Measurements from ENCODE around the gene EDC4.
A peak's percentile ranks its signal among the peaks of the same experiment; 100 is the strongest.

Gene EDC4

GRCh38 chr16:67892375-67892774 is 19.5 kb downstream of the EDC4 start:
- Histone ChIP-seq H3K4me2 (ENCODE audit: insufficient read depth, low read length, poor library complexity, severe bottlenecking) (no peak overlapping the region), H3K4me3 (ENCODE audit: low read length in 2 of 2) (peak overlapping the region in 1 of 2 donors; percentile 100), H3K36me3 (replicated peaks in 1 of 2; ENCODE audit: control insufficient read depth in 2 of 2, insufficient read depth in 2 of 2, low read length in 2 of 2) (no peaks in the 10 kb centered on the region), H3K18ac (ENCODE audit: low read length) (no peak overlapping the region), H3K14ac (ENCODE audit: low read length) (no peak overlapping the region), H2BK12ac (ENCODE audit: low read length) (no peak overlapping the region), H3K27ac (replicated peaks; ENCODE audit: low read length) (no peak overlapping the region), H3K4me1 (ENCODE audit: control insufficient read depth in 2 of 2, insufficient read depth in 1 of 2, low read depth in 1 of 2, low read length in 2 of 2) (peaks cover 1 to 11% of the 10 kb centered on the region in 2 donors), H2BK5ac (ENCODE audit: low read length) (no peak overlapping the region), H4K8ac (ENCODE audit: low read depth, low read length) (no peak overlapping the region), H3K23ac (ENCODE audit: low read depth, low read length, poor library complexity) (no peak overlapping the region), H4K91ac (ENCODE audit: low read depth, low read length, poor library complexity) (no peak overlapping the region), H3K79me1 (ENCODE audit: low read depth, low read length) (peaks cover 11% of the 10 kb centered on the region), H2BK15ac (ENCODE audit: low read length) (no peak overlapping the region), H2AK5ac (ENCODE audit: low read depth, low read length) (no peak overlapping the region), H3K9ac (ENCODE audit: low read depth, low read length, poor library complexity) (no peak overlapping the region), H3K9me3 (replicated peaks in 1 of 2; ENCODE audit: control insufficient read depth in 2 of 2, insufficient read depth in 1 of 2, low read depth in 1 of 2, low read length in 2 of 2) (no peaks in the 10 kb centered on the region), H3K4ac (ENCODE audit: low read length) (no peak overlapping the region), H2AFZ (ENCODE audit: low read length) (peak overlapping the region; percentile 76), H3K27me3 (ENCODE audit: control insufficient read depth in 3 of 3, insufficient read depth in 3 of 3, low read depth in 1 of 3, low read length in 3 of 3) (no peaks in the 10 kb centered on the region), H2BK120ac (ENCODE audit: low read depth, low read length) (no peak overlapping the region)
- WGBS, 2 donors (ENCODE audit: extremely low coverage in 2 of 2, insufficient read length in 2 of 2, insufficient replicate concordance in 1 of 2), result no CpG with 5 or more reads among the region's 5 CpGs
- DNase-seq (ENCODE audit: low spot score), result no peak

GRCh38 chr16:67892899-67893742 is 20.3 kb downstream of the EDC4 start, which contains the start of gene PSKH1:
TSS of gene PSKH1 (plus strand) at chr16:67893254. CDS start at chr16:67908750, 15,496 bp downstream.
- Histone ChIP-seq H3K27ac (replicated peaks; ENCODE audit: low read length) (no peak within 1 kb of the TSS), H3K4me2 (ENCODE audit: insufficient read depth, low read length, poor library complexity, severe bottlenecking) (peak within 1 kb of the TSS; percentile 96), H2BK15ac (ENCODE audit: low read length) (no peak within 1 kb of the TSS), H3K14ac (ENCODE audit: low read length) (peak within 1 kb of the TSS; percentile 85), H3K9ac (ENCODE audit: low read depth, low read length, poor library complexity) (peak within 1 kb of the TSS; percentile 99), H3K4me1 (ENCODE audit: control insufficient read depth in 2 of 2, insufficient read depth in 1 of 2, low read depth in 1 of 2, low read length in 2 of 2) (peaks cover 1 to 11% of the 10 kb centered on the region in 2 donors), H3K18ac (ENCODE audit: low read length) (peak within 1 kb of the TSS; percentile 98), H3K79me1 (ENCODE audit: low read depth, low read length) (peaks cover 11% of the 10 kb centered on the region), H2AFZ (ENCODE audit: low read length) (peak within 1 kb of the TSS; percentile 97), H2BK5ac (ENCODE audit: low read length) (peak within 1 kb of the TSS; percentile 94), H3K27me3 (ENCODE audit: control insufficient read depth in 3 of 3, insufficient read depth in 3 of 3, low read depth in 1 of 3, low read length in 3 of 3) (no peaks in the 10 kb centered on the region), H3K4ac (ENCODE audit: low read length) (no peak within 1 kb of the TSS), H3K36me3 (replicated peaks in 1 of 2; ENCODE audit: control insufficient read depth in 2 of 2, insufficient read depth in 2 of 2, low read length in 2 of 2) (no peaks in the 10 kb centered on the region), H2BK12ac (ENCODE audit: low read length) (no peak within 1 kb of the TSS), H3K4me3 (ENCODE audit: low read length in 2 of 2) (peak within 1 kb of the TSS; percentile 97 to 100), H3K9me3 (replicated peaks in 1 of 2; ENCODE audit: control insufficient read depth in 2 of 2, insufficient read depth in 1 of 2, low read depth in 1 of 2, low read length in 2 of 2) (no peaks in the 10 kb centered on the region), H2AK5ac (ENCODE audit: low read depth, low read length) (peak within 1 kb of the TSS; percentile 89), H4K8ac (ENCODE audit: low read depth, low read length) (no peak within 1 kb of the TSS), H2BK120ac (ENCODE audit: low read depth, low read length) (no peak within 1 kb of the TSS), H3K23ac (ENCODE audit: low read depth, low read length, poor library complexity) (peak within 1 kb of the TSS; percentile 69), H4K91ac (ENCODE audit: low read depth, low read length, poor library complexity) (no peak within 1 kb of the TSS)
- peak; percentile 93 for DNase-seq (ENCODE audit: low spot score)
- no CpG with 5 or more reads among the region's 90 CpGs for WGBS, 2 donors (ENCODE audit: extremely low coverage in 2 of 2, insufficient read length in 2 of 2, insufficient replicate concordance in 1 of 2)

GRCh38 chr16:67893743-67894399 is 21.0 kb downstream of the EDC4 start:
- peaks cover 11% of the 10 kb centered on the region for H3K79me1 ChIP-seq (ENCODE audit: low read depth, low read length)
- peaks cover 1 to 11% of the 10 kb centered on the region in 2 donors for H3K4me1 ChIP-seq (ENCODE audit: control insufficient read depth in 2 of 2, insufficient read depth in 1 of 2, low read depth in 1 of 2, low read length in 2 of 2)
- peak overlapping the region; percentile 69 for H3K23ac ChIP-seq (ENCODE audit: low read depth, low read length, poor library complexity)
- no peaks in the 10 kb centered on the region for H3K36me3 ChIP-seq (replicated peaks in 1 of 2; ENCODE audit: control insufficient read depth in 2 of 2, insufficient read depth in 2 of 2, low read length in 2 of 2)
- no peaks in the 10 kb centered on the region for H3K9me3 ChIP-seq (replicated peaks in 1 of 2; ENCODE audit: control insufficient read depth in 2 of 2, insufficient read depth in 1 of 2, low read depth in 1 of 2, low read length in 2 of 2)
- H2BK12ac ChIP-seq (ENCODE audit: low read length), result no peak overlapping the region
- H3K4me2 ChIP-seq (ENCODE audit: insufficient read depth, low read length, poor library complexity, severe bottlenecking), result peak overlapping the region; percentile 96
- peak overlapping the region; percentile 94 for H2BK5ac ChIP-seq (ENCODE audit: low read length)
- peak overlapping the region; percentile 89 for H2AK5ac ChIP-seq (ENCODE audit: low read depth, low read length)
- no peak overlapping the region for H4K91ac ChIP-seq (ENCODE audit: low read depth, low read length, poor library complexity)
- no peaks in the 10 kb centered on the region for H3K27me3 ChIP-seq (ENCODE audit: control insufficient read depth in 3 of 3, insufficient read depth in 3 of 3, low read depth in 1 of 3, low read length in 3 of 3)
- no peak overlapping the region for H2BK120ac ChIP-seq (ENCODE audit: low read depth, low read length)
- no peak for DNase-seq (ENCODE audit: low spot score)
- H3K4ac ChIP-seq (ENCODE audit: low read length), result no peak overlapping the region
- H3K18ac ChIP-seq (ENCODE audit: low read length), result peak overlapping the region; percentile 98
- H3K14ac ChIP-seq (ENCODE audit: low read length), result peak overlapping the region; percentile 85
- H2AFZ ChIP-seq (ENCODE audit: low read length), result peak overlapping the region; percentile 97
- no peak overlapping the region for H2BK15ac ChIP-seq (ENCODE audit: low read length)
- WGBS, 2 donors (ENCODE audit: extremely low coverage in 2 of 2, insufficient read length in 2 of 2, insufficient replicate concordance in 1 of 2), result no CpG with 5 or more reads among the region's 14 CpGs
- H3K9ac ChIP-seq (ENCODE audit: low read depth, low read length, poor library complexity), result peak overlapping the region; percentile 99
- peak overlapping the region; percentile 97 to 100 for H3K4me3 ChIP-seq (ENCODE audit: low read length in 2 of 2)
- no peak overlapping the region for H4K8ac ChIP-seq (ENCODE audit: low read depth, low read length)
- H3K27ac ChIP-seq (replicated peaks; ENCODE audit: low read length), result no peak overlapping the region

- H3K4ac ChIP-seq (ENCODE audit: low read length), result no peak overlapping the region
- no peak overlapping the region for H2BK12ac ChIP-seq (ENCODE audit: low read length)
- H3K36me3 ChIP-seq (replicated peaks in 1 of 2; ENCODE audit: control insufficient read depth in 2 of 2, insufficient read depth in 2 of 2, low read length in 2 of 2), result peaks cover 0 to 8% of the 10 kb centered on the region in 2 donors
- no peak overlapping the region for H3K23ac ChIP-seq (ENCODE audit: low read depth, low read length, poor library complexity)
- WGBS, 2 donors (ENCODE audit: extremely low coverage in 2 of 2, insufficient read length in 2 of 2, insufficient replicate concordance in 1 of 2), result no CpG with 5 or more reads among the region's 3 CpGs
- H4K8ac ChIP-seq (ENCODE audit: low read depth, low read length), result no peak overlapping the region
- peaks cover 1 to 11% of the 10 kb centered on the region in 2 donors for H3K4me1 ChIP-seq (ENCODE audit: control insufficient read depth in 2 of 2, insufficient read depth in 1 of 2, low read depth in 1 of 2, low read length in 2 of 2)
- no peak overlapping the region for H2BK15ac ChIP-seq (ENCODE audit: low read length)
- H2AK5ac ChIP-seq (ENCODE audit: low read depth, low read length), result no peak overlapping the region
- DNase-seq (ENCODE audit: low spot score), result no peak
- no peak overlapping the region for H3K4me2 ChIP-seq (ENCODE audit: insufficient read depth, low read length, poor library complexity, severe bottlenecking)
- H2BK5ac ChIP-seq (ENCODE audit: low read length), result no peak overlapping the region
- no peak overlapping the region for H3K9ac ChIP-seq (ENCODE audit: low read depth, low read length, poor library complexity)
- H2AFZ ChIP-seq (ENCODE audit: low read length), result no peak overlapping the region
- H2BK120ac ChIP-seq (ENCODE audit: low read depth, low read length), result no peak overlapping the region
- H3K27ac ChIP-seq (replicated peaks; ENCODE audit: low read length), result no peak overlapping the region
- peaks cover 11% of the 10 kb centered on the region for H3K79me1 ChIP-seq (ENCODE audit: low read depth, low read length)
- no peaks in the 10 kb centered on the region for H3K27me3 ChIP-seq (ENCODE audit: control insufficient read depth in 3 of 3, insufficient read depth in 3 of 3, low read depth in 1 of 3, low read length in 3 of 3)
- no peak overlapping the region for H3K14ac ChIP-seq (ENCODE audit: low read length)
- no peak overlapping the region for H3K4me3 ChIP-seq (ENCODE audit: low read length in 2 of 2)
- no peak overlapping the region for H3K18ac ChIP-seq (ENCODE audit: low read length)
- H4K91ac ChIP-seq (ENCODE audit: low read depth, low read length, poor library complexity), result no peak overlapping the region
- no peaks in the 10 kb centered on the region for H3K9me3 ChIP-seq (replicated peaks in 1 of 2; ENCODE audit: control insufficient read depth in 2 of 2, insufficient read depth in 1 of 2, low read depth in 1 of 2, low read length in 2 of 2)
These were observed 24.4 kb downstream of the EDC4 start for GRCh38 chr16:67897231-67897630.
